Measurements from ENCODE around the gene JMJD8. TPM values are rescaled to one million over a fixed set of nuclear protein-coding genes. Genes with fewer than 3 reads are reported as not detected.
A peak's percentile ranks its signal among the peaks of the same experiment; 100 is the strongest.

JMJD8 gene
- total and polyA plus RNA-seq, 9 of the 15 experiments (the other 6 are each of a cell fraction or from before 2014, with no cell fraction given), result 1.2 to 50.6 (median 29.3) TPM

- 0 out of 2 replicates have a peak, but pooled peaks have one; percentile 57 for TF ChIP-seq STAT6 (CRISPR knock-in tag; IDR thresholded peaks at IDR 0.05)
- TF ChIP-seq NCOA2 (IDR thresholded peaks at IDR 0.05; ENCODE audit: partially characterized antibody in 2 of 2), result no peak
- no peak for TF ChIP-seq POLR2B (IDR thresholded peaks at IDR 0.05; ENCODE audit: low read depth, partially characterized antibody)
- no peak for TF ChIP-seq FOSL1 (tag; conservative IDR thresholded peaks at IDR 0.05)
- TF ChIP-seq ZC3H11A (IDR thresholded peaks at IDR 0.05; ENCODE audit: low read depth, low read length), result no peak
- TF ChIP-seq ZNF23 (CRISPR knock-in tag; IDR thresholded peaks at IDR 0.05), result no peak
- no peak for TF ChIP-seq ASH1L (IDR thresholded peaks at IDR 0.05; ENCODE audit: borderline replicate concordance, low read depth, partially characterized antibody)
- no peak for TF ChIP-seq KAT7 (CRISPR knock-in tag; IDR thresholded peaks at IDR 0.05; ENCODE audit: borderline replicate concordance)
- TF ChIP-seq BHLHE40 (IDR thresholded peaks at IDR 0.05; ENCODE audit: low read length), result peak; percentile 92
- no peak for TF ChIP-seq CCAR2 (IDR thresholded peaks at IDR 0.05; ENCODE audit: low read depth, low read length)
- TF ChIP-seq NFRKB (IDR thresholded peaks at IDR 0.05; ENCODE audit: low read depth), result no peak
- TF ChIP-seq ZNF740 (CRISPR knock-in tag; IDR thresholded peaks at IDR 0.05), result peak; percentile 49; the same call in 1 of the 2 replicates
- no peak for TF ChIP-seq ZNF740 (tag; IDR thresholded peaks at IDR 0.05)
- peak; percentile 72; the same call in 1 of the 2 replicates for TF ChIP-seq TFAP4 (CRISPR knock-in tag; IDR thresholded peaks at IDR 0.05; ENCODE audit: borderline replicate concordance)
- no peak for TF ChIP-seq ZNF217 (CRISPR knock-in tag; IDR thresholded peaks at IDR 0.05)
- peak; percentile 88 to 93 for TF ChIP-seq E2F6 (IDR thresholded peaks at IDR 0.05; ENCODE audit: borderline replicate concordance in 1 of 2, extremely low read depth in 1 of 2, insufficient read depth in 1 of 2, insufficient read length in 1 of 2, low read depth in 1 of 2, low read length in 1 of 2, poor library complexity in 1 of 2, severe bottlenecking in 1 of 2)
- peak; percentile 98 for TF ChIP-seq NFIC (IDR thresholded peaks at IDR 0.05)
- TF ChIP-seq TFAM (CRISPR knock-in tag; conservative IDR thresholded peaks at IDR 0.05), result no peak
- TF ChIP-seq MNT (conservative IDR thresholded peaks at IDR 0.05), result peak; percentile 91 to 94
Observed at GRCh38 chr16:681746-682427, 2.2 kb downstream of the JMJD8 start (continued).

All from K562 (cell line).